ENCODE measurements around the gene GPC5.

Gene GPC5

GRCh38 chr13:92355213-92355612, 956.8 kb downstream of the GPC5 start:
- DNase-seq (ENCODE audit: low read depth in 2 of 2), result no peak

GRCh38 chr13:92362717-92363116, 964.3 kb downstream of the GPC5 start:
- no peak for DNase-seq (ENCODE audit: low read depth in 2 of 2)

- no peak for DNase-seq (ENCODE audit: low read depth in 2 of 2)
These were observed 967.5 kb downstream of the GPC5 start for GRCh38 chr13:92365904-92366303.

GRCh38 chr13:92377396-92377795, 979.0 kb downstream of the GPC5 start:
- no peak for DNase-seq (ENCODE audit: low read depth in 2 of 2)

- DNase-seq (ENCODE audit: low read depth in 2 of 2), result no peak
These were observed 981.0 kb downstream of the GPC5 start for GRCh38 chr13:92379371-92379770.

- no peak for DNase-seq (ENCODE audit: low read depth in 2 of 2)
These were observed 986.0 kb downstream of the GPC5 start for GRCh38 chr13:92384410-92384809.

- DNase-seq (ENCODE audit: low read depth in 2 of 2), result no peak
These were observed 988.8 kb downstream of the GPC5 start for GRCh38 chr13:92387245-92387644.

- no peak for DNase-seq (ENCODE audit: low read depth in 2 of 2)
These were observed 991.8 kb downstream of the GPC5 start for GRCh38 chr13:92390217-92390616.

- DNase-seq (ENCODE audit: low read depth in 2 of 2), result no peak
These were observed 1005.2 kb downstream of the GPC5 start for GRCh38 chr13:92403606-92404005.

GRCh38 chr13:92407858-92408257, 1009.4 kb downstream of the GPC5 start:
- no peak for DNase-seq (ENCODE audit: low read depth in 2 of 2)

- no peak for DNase-seq (ENCODE audit: low read depth in 2 of 2)
These were observed 1014.1 kb downstream of the GPC5 start for GRCh38 chr13:92412481-92412880.

- no peak for DNase-seq (ENCODE audit: low read depth in 2 of 2)
These were observed 1014.6 kb downstream of the GPC5 start for GRCh38 chr13:92412996-92413395.

- no peak for DNase-seq (ENCODE audit: low read depth in 2 of 2)
These were observed 1015.0 kb downstream of the GPC5 start for GRCh38 chr13:92413452-92413851.

- no peak for DNase-seq (ENCODE audit: low read depth in 2 of 2)
These were observed 1016.4 kb downstream of the GPC5 start for GRCh38 chr13:92414851-92415250.

- DNase-seq (ENCODE audit: low read depth in 2 of 2), result no peak
These were observed 1017.4 kb downstream of the GPC5 start for GRCh38 chr13:92415781-92416180.

GRCh38 chr13:92418818-92419412, 1020.5 kb downstream of the GPC5 start:
- no peak for DNase-seq (ENCODE audit: low read depth in 2 of 2)

GRCh38 chr13:92429231-92429630, 1030.8 kb downstream of the GPC5 start:
- DNase-seq (ENCODE audit: low read depth in 2 of 2), result no peak

- no peak for DNase-seq (ENCODE audit: low read depth in 2 of 2)
These were observed 1035.0 kb downstream of the GPC5 start for GRCh38 chr13:92433386-92433785.

- DNase-seq (ENCODE audit: low read depth in 2 of 2), result no peak
These were observed 1035.5 kb downstream of the GPC5 start for GRCh38 chr13:92433963-92434362.

GRCh38 chr13:92436924-92437323, 1038.5 kb downstream of the GPC5 start:
- no peak for DNase-seq (ENCODE audit: low read depth in 2 of 2)

- DNase-seq (ENCODE audit: low read depth in 2 of 2), result no peak
These were observed 1045.8 kb downstream of the GPC5 start for GRCh38 chr13:92444244-92444643.

GRCh38 chr13:92451060-92451459, 1052.6 kb downstream of the GPC5 start:
- DNase-seq (ENCODE audit: low read depth in 2 of 2), result no peak

- no peak for DNase-seq (ENCODE audit: low read depth in 2 of 2)
These were observed 1054.4 kb downstream of the GPC5 start for GRCh38 chr13:92452840-92453239.

- no peak for DNase-seq (ENCODE audit: low read depth in 2 of 2)
These were observed 1060.9 kb downstream of the GPC5 start for GRCh38 chr13:92459306-92459705.
